ENCODE results near the gene GALNT9.

DNA sequence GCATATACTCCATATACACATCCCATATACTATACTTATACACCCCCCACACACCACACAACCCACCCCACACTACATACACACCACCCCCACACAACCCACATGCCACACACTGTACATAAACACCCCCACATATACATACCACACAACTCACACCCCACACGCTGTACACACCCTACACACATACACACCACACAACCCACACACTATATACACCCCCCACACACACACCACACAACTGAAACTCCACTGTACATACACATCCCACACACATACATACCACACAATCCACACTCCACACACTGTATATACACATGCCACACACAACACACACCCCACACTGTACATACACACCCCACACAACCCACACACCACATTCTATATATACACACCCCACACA is 104.2 kb downstream of the GALNT9 start:
- TF ChIP-seq, protein P1, sequence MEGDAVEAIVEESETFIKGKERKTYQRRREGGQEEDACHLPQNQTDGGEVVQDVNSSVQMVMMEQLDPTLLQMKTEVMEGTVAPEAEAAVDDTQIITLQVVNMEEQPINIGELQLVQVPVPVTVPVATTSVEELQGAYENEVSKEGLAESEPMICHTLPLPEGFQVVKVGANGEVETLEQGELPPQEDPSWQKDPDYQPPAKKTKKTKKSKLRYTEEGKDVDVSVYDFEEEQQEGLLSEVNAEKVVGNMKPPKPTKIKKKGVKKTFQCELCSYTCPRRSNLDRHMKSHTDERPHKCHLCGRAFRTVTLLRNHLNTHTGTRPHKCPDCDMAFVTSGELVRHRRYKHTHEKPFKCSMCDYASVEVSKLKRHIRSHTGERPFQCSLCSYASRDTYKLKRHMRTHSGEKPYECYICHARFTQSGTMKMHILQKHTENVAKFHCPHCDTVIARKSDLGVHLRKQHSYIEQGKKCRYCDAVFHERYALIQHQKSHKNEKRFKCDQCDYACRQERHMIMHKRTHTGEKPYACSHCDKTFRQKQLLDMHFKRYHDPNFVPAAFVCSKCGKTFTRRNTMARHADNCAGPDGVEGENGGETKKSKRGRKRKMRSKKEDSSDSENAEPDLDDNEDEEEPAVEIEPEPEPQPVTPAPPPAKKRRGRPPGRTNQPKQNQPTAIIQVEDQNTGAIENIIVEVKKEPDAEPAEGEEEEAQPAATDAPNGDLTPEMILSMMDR (IDR thresholded peaks at IDR 0.05) = no peak
- no peak for TF ChIP-seq POLR2AphosphoS5 (IDR thresholded peaks at IDR 0.05)
